Activated naive CD8-positive, alpha-beta T cell treated with anti-CD3 and anti-CD28 coated beads, Interleukin-2, amount 50 U/mL, for 16 hours (primary cell): Measurements from ENCODE around the gene SMIM14.
A peak's percentile ranks its signal among the peaks of the same experiment; 100 is the strongest.
"Not testable (repeated sequence)": the region's sequence is repeated elsewhere in the genome, so short reads cannot be mapped to it uniquely, and the experiment has no call there.

Experiments
- DNase-seq: peaks from one replicate; pipeline ENCODE4 v3.0.0-alpha.2; 2020; ENCODE audit warnings: low read depth, low spot score

The SMIM14 gene

GRCh38 chr4:39638354-39639239, at the start of gene SMIM14:
Gene SMIM14 (minus strand): TSS chr4:39638865. CDS start chr4:39605145, 33,720 bp downstream.
- DNase-seq, result peak; percentile 65

- DNase-seq, result no peak
Observed at GRCh38 chr4:39687014-39687413, 48.3 kb upstream of the SMIM14 start.

GRCh38 chr4:39685990-39686389, 47.3 kb upstream of the SMIM14 start:
- no peak for DNase-seq

- DNase-seq, result no peak
Observed at GRCh38 chr4:39682138-39682537, 43.5 kb upstream of the SMIM14 start.

- not testable (repeated sequence) for DNase-seq
Observed at GRCh38 chr4:39681003-39681402, 42.3 kb upstream of the SMIM14 start.

GRCh38 chr4:39675681-39676080, 37.0 kb upstream of the SMIM14 start:
- DNase-seq, result not testable (repeated sequence)

GRCh38 chr4:39670296-39670695, 31.6 kb upstream of the SMIM14 start:
- not testable (repeated sequence) for DNase-seq

GRCh38 chr4:39668887-39669286, 30.2 kb upstream of the SMIM14 start:
- no peak for DNase-seq

- DNase-seq, result no peak
Observed at GRCh38 chr4:39667706-39668105, 29.0 kb upstream of the SMIM14 start.

- DNase-seq, result no peak
Observed at GRCh38 chr4:39664828-39665731, 26.4 kb upstream of the SMIM14 start.

GRCh38 chr4:39662683-39663082, 24.0 kb upstream of the SMIM14 start:
- DNase-seq, result no peak

- DNase-seq, result no peak
Observed at GRCh38 chr4:39660757-39661156, 22.1 kb upstream of the SMIM14 start.

GRCh38 chr4:39660045-39660444, 21.4 kb upstream of the SMIM14 start:
- DNase-seq, result no peak

- no peak for DNase-seq
Observed at GRCh38 chr4:39658756-39659155, 20.1 kb upstream of the SMIM14 start.

GRCh38 chr4:39657465-39657864, 18.8 kb upstream of the SMIM14 start:
- no peak for DNase-seq

- not testable (repeated sequence) for DNase-seq
Observed at GRCh38 chr4:39656638-39657037, 18.0 kb upstream of the SMIM14 start.

- DNase-seq, result no peak
Observed at GRCh38 chr4:39655876-39656275, 17.2 kb upstream of the SMIM14 start.

- no peak for DNase-seq
Observed at GRCh38 chr4:39655211-39655610, 16.5 kb upstream of the SMIM14 start.

- not testable (repeated sequence) for DNase-seq
Observed at GRCh38 chr4:39651586-39651985, 12.9 kb upstream of the SMIM14 start.

GRCh38 chr4:39649639-39650265, 11.1 kb upstream of the SMIM14 start:
- DNase-seq, result no peak

- no peak for DNase-seq
Observed at GRCh38 chr4:39648827-39649558, 10.3 kb upstream of the SMIM14 start.
